Colonic mucosa (tissue), 4 donors: Measurements from ENCODE around the gene SETD2. TPM values are rescaled to one million over a fixed set of nuclear protein-coding genes. Genes with fewer than 3 reads are reported as not detected.

ENCODE experiments used
- DNase-seq: peaks from one replicate; pipeline ENCODE4 v3.0.0-alpha.2; 2020
- H3K27ac ChIP-seq: fragments of 200-600 bp; one replicate; pipeline ENCODE4 v1.8.0; 2021
- H3K27me3 ChIP-seq: fragments of 200-600 bp; one replicate; pipeline ENCODE4 v1.8.0; 2021
- H3K36me3 ChIP-seq: fragments of 200-600 bp; one replicate; pipeline ENCODE4 v1.8.0; 2021
- H3K4me1 ChIP-seq: fragments of 200-600 bp; one replicate; pipeline ENCODE4 v1.8.0; 2021; ENCODE audit warnings: mild to moderate bottlenecking
- H3K4me3 ChIP-seq: fragments of 200-600 bp; one replicate; pipeline ENCODE4 v1.8.0; 2021
- H3K9ac ChIP-seq, 2 donors: one replicate each; pipeline ENCODE4 v1.7.0; 2013; ENCODE audit warnings: control low read depth in 2 of 2, low read depth in 2 of 2, low read length in 2 of 2
- H3K9me3 ChIP-seq: fragments of 200-600 bp; one replicate; pipeline ENCODE4 v1.8.0; 2021
- CTCF ChIP-seq: fragments of 200-600 bp; IDR thresholded peaks from one replicate; pipeline ENCODE4 v1.8.0; 2022; ENCODE audit warnings: antibody characterized with exemption, mild to moderate bottlenecking
- intact Hi-C: fragments of 100-400 bp; cut with DNase I; formaldehyde crosslinking; loops from one replicate; pipeline ENCODE4 v1.14.1; 2022
- total RNA-seq, 2 donors: library from RNA; stranded (reverse); fragmentation: NEBNext Ultra II Directional in 1 of 2; extraction: Animal tissue kit (Norgen Biotek cat#: 25700) in 1 of 2; gene quantifications; one replicate each; pipeline ENCODE4 v1.2.1, GENCODE V29; 2021
- donor health status: healthy.
- donor health status: DM: no; HTN: no; CAD: no.
- donor health status: DM: no; HTN: no; CAD: no.

SETD2 gene
- total RNA-seq, 2 donors from 2014 or later, result 39.5 to 48.6 TPM

GRCh38 chr3:47092090-47092489, 71.8 kb downstream of the SETD2 start:
- Histone ChIP-seq H3K27ac (no peak overlapping the region), H3K27me3 (no peaks in the 10 kb centered on the region), H3K36me3 (no peaks in the 10 kb centered on the region), H3K4me3 (no peak overlapping the region), H3K9ac (no peak overlapping the region), H3K4me1 (no peaks in the 10 kb centered on the region), H3K9me3 (no peaks in the 10 kb centered on the region)
- DNase-seq, result no peak
- no peak for TF ChIP-seq CTCF
- intact Hi-C loops, result no loop called here

GRCh38 chr3:47089630-47090029, 74.3 kb downstream of the SETD2 start:
- no peaks in the 10 kb centered on the region for H3K36me3 ChIP-seq
- H3K9me3 ChIP-seq, result no peaks in the 10 kb centered on the region
- no peak overlapping the region for H3K9ac ChIP-seq
- DNase-seq, result no peak
- no peak for TF ChIP-seq CTCF
- H3K4me1 ChIP-seq, result no peaks in the 10 kb centered on the region
- H3K4me3 ChIP-seq, result no peak overlapping the region
- intact Hi-C loops, result no loop called here
- no peaks in the 10 kb centered on the region for H3K27me3 ChIP-seq
- no peak overlapping the region for H3K27ac ChIP-seq

GRCh38 chr3:47086071-47086470, 77.8 kb downstream of the SETD2 start:
- intact Hi-C loops, result no loop called here
- DNase-seq, result no peak
- no peaks in the 10 kb centered on the region for H3K36me3 ChIP-seq
- no peak overlapping the region for H3K4me3 ChIP-seq
- no peak overlapping the region for H3K9ac ChIP-seq
- no peaks in the 10 kb centered on the region for H3K4me1 ChIP-seq
- H3K27ac ChIP-seq, result no peak overlapping the region
- H3K9me3 ChIP-seq, result no peaks in the 10 kb centered on the region
- no peak for TF ChIP-seq CTCF
- H3K27me3 ChIP-seq, result no peaks in the 10 kb centered on the region

- intact Hi-C loops, result no loop called here
- Histone ChIP-seq H3K4me1 (no peaks in the 10 kb centered on the region), H3K9ac (no peak overlapping the region), H3K9me3 (no peaks in the 10 kb centered on the region), H3K27ac (no peak overlapping the region), H3K36me3 (peaks cover 3% of the 10 kb centered on the region), H3K4me3 (no peak overlapping the region), H3K27me3 (no peaks in the 10 kb centered on the region)
- no peak for DNase-seq
- TF ChIP-seq CTCF, result no peak
Observed at GRCh38 chr3:47083786-47084185, 80.1 kb downstream of the SETD2 start.

GRCh38 chr3:47082519-47082918, 81.4 kb downstream of the SETD2 start:
- intact Hi-C loops, result no loop called here
- no peak overlapping the region for H3K27ac ChIP-seq
- H3K36me3 ChIP-seq, result peaks cover 3% of the 10 kb centered on the region
- TF ChIP-seq CTCF, result no peak
- no peaks in the 10 kb centered on the region for H3K9me3 ChIP-seq
- no peaks in the 10 kb centered on the region for H3K4me1 ChIP-seq
- no peak overlapping the region for H3K9ac ChIP-seq
- no peaks in the 10 kb centered on the region for H3K27me3 ChIP-seq
- H3K4me3 ChIP-seq, result no peak overlapping the region
- no peak for DNase-seq

GRCh38 chr3:47079432-47079831, 84.5 kb downstream of the SETD2 start:
- Histone ChIP-seq H3K27ac (no peak overlapping the region), H3K4me3 (no peak overlapping the region), H3K36me3 (peaks cover 3% of the 10 kb centered on the region), H3K9me3 (no peaks in the 10 kb centered on the region), H3K9ac (no peak overlapping the region), H3K27me3 (no peaks in the 10 kb centered on the region), H3K4me1 (no peaks in the 10 kb centered on the region)
- no peak for DNase-seq
- intact Hi-C loops, result no loop called here
- no peak for TF ChIP-seq CTCF
